Peyer's patch (tissue), 4 donors: ENCODE measurements around the gene ASB1.

Experiments used
- CTCF ChIP-seq, 6 experiments: fragments of 450-650 bp in 4 of 6; fragments of 200-600 bp in 2 of 6; sonication (generic) in 1 of 6; IDR thresholded peaks; one replicate each; pipeline ENCODE4 v1.5.1; 2017 to 2019; ENCODE audit warnings: antibody characterized with exemption in 6 of 6, mild to moderate bottlenecking in 3 of 6, moderate library complexity in 1 of 6
- POLR2A ChIP-seq, 2 donors: fragments of 450-650 bp; IDR thresholded peaks; one replicate each; pipeline ENCODE4 v1.5.1; 2017; ENCODE audit warnings: antibody characterized with exemption in 2 of 2, mild to moderate bottlenecking in 2 of 2, moderate library complexity in 2 of 2

GRCh38 chr2:238382381-238382781 is 44.3 kb upstream of the ASB1 start:
- no peak for TF ChIP-seq CTCF (IDR thresholded peaks at IDR 0.05)
- TF ChIP-seq POLR2A (IDR thresholded peaks at IDR 0.05), result no peak
